Kasumi-1 (cell line): Measurements from ENCODE around the gene DRAP1.
A peak's percentile ranks its signal among the peaks of the same experiment; 100 is the strongest.

Source experiments
- DNase-seq, 2 experiments: peaks; one replicate each; lab custom pipeline; 2025; lab: John Stamatoyannopoulos, UW

Gene DRAP1

DNA sequence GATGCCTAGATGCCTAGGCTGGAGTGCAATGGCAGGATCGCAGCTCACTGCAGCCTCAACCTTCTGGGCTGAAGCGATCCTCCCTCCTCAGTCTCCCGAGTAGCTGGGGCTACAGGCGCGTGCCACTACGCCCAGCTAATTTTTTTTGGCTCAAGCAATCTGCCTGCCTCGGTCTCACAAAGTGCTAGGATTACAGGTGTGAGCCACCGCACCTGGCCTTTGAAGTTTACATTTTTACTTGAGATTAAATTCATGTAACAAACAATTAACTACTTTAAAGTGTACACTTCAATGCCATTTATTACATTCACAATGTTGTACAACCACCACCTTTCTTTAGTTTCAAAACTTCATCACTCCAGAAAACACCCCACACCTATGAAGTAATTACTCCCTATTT lies 15.5 kb upstream of the DRAP1 start:
- no peak for DNase-seq

DNA sequence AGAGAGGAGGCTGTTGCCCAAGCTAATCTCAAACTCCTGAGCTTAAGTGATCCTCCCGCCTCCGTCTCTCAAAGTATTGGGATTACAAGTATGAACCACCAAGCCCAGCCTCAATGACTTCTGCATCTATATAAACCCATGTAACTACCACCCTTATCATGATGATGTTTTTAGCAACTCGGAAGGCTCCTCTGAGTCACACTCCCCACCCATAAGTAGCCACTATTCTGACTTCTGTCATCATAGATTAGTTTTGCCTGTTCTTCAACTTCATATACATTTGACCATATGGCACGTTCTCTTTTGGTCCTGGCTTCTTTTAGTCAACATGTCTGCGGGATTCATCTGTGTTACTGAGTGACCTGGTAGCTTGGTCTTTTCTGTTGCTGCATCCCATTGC lies 12.6 kb upstream of the DRAP1 start:
- DNase-seq, result no peak

DNA sequence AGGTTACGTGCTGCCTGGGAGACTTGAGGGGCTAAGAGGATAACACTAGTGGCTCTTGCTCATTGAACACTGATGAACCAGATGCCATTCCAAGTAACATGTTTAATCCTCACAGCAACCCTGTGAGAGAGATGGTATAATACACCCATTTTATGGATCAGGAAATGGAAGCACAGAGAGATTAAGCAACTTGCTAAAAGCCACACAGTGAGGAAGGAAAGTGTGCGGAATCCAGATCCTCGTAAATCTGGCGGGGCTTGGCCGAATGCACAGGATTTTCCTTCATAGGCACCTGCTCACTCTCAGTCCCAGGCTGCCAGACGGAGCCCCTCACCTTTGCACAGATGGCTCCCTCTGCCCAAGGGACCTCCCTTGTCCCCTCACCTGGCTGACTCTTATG lies 11.3 kb upstream of the DRAP1 start:
- DNase-seq, result no peak

DNA sequence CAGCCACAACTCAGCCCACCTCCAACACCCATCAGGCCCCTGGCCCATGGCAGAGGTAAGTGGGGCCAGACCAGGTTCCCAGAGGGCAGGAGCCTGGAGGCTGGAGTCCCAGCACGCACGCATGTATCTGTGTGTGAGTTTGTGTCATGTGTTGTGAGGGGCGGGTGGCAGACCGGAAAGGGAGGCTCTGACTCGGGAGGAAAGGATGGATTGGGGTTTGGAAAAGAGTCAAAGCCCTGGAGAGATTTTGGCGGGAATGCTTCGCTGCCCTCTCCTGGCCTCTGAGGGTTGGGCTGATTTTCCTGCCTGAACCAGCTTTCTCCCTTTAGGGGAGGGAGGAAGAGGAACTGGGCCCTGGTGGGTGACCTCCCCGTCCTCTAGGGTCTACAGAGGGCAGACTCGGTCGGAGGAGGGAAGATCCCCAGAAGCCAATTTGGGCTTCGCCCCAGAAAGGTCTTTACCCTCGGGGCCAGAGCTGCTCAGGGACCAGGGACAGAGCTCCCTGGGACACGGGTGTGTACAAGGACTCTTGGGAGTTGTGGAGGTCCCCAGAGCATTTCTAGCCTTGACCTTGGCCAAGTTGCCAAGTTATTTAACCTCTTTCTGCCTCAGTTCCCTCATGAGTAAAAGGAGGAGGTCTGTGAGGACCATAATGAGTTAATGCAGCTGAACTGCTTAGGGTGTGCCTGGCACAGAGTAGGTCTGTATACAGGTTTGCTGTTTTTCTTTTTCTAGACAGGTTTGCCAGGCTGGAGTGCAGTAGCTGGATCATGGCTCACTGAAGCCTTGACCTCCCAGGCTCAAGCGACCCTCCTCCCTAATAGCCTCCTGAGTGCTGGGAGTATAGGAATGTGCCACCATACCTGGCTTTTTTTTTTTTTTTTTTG lies 7.3 kb upstream of the DRAP1 start:
- DNase-seq, result peak; percentile 23 to 44

DNA sequence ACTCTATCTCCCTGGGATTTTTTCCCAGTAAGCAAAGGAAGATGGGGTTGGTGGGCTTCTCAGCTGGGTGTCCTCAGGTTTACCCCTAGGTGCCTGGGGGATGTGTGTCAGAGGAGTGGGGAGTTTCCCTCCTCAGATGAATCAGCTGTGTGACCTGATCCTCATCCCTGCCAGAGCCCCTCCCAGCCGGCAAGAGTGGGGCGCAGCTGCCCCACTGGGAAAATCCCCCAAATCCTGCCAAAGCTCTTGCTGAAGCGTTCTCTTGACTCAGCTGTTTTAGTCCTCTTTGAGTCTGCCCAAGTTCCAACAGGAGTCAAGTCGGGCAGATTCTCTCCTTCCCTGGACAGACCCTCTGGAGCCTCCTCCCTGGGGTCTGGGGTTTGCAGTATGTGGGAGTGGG lies 6.4 kb upstream of the DRAP1 start:
- no peak for DNase-seq

DNA sequence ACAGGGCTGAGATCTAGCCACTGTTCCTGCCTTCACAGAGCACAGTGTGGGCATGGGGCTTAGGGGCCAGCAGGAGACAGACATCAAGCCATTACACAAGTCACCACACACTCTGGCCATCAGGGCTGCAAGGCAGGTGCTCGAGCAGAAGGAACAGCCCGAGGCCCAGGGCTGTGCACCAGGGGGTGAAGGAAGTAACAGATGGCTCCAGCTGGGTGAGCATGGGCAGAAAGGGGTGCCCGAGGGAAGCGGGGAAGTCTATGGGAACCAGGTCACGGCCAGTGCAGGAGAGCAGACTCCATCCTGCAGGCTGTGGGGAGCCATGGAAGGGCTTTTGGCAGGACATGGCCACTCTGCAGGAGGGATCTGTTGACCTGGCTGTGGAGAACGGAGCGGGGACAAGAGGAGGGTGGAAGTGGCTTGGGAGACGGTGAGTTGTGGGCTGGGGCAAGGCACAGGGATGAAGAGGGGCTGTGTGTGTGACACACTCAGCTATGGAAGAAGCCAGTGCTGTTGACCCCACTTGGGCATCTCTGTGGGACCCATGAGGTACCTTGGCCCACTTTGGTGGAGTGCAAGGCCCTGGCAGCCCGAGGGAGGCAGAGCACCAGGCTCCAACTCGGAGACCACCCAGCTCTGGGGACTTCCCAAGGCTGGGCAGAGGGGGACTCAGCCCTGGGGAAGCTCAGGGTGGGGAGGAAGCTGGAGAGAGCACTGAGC lies 4.0 kb upstream of the DRAP1 start:
- DNase-seq, result no peak

DNA sequence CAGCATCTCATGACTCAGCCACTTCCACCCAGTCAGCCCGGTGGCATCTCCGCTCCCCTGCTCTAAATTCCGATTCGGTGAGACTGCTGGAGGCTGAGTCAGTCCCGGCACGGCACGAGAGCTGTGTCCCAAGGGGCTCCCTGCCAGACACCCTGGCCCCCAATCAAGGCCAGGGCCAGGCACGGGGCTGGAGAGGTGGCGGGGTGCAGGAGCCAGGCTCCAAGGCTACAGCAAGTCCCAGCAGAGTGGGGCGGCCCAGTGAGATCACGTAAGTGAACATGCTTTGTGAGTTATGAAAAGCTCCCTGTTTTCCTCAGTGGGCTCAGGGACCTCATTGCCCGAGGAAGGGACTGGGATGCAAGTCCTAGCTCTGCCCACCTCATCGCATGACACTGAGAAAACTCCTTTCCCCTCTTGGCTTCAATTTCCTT lies 3.4 kb upstream of the DRAP1 start:
- DNase-seq, result peak; percentile 57 to 62

DNA sequence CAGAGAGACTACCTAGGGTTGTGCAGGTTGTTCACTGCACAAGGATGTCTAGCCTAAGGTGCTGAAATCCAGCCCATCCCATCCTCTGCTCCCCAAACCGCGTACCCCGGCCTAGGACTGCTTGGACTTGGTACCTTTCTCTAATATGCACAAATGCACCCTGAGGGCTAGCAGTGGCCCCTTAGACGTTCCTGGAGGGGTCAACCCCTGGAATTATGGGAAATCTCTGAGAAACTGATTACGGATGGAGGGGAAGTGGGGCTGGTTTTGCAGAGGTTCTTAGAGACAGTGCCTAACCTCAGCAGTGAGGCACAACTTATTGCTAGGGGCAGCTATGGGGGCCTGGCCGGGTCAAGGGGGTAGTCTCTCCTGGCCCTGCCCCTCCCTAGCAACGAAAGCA lies 2.8 kb upstream of the DRAP1 start:
- no peak for DNase-seq

DNA sequence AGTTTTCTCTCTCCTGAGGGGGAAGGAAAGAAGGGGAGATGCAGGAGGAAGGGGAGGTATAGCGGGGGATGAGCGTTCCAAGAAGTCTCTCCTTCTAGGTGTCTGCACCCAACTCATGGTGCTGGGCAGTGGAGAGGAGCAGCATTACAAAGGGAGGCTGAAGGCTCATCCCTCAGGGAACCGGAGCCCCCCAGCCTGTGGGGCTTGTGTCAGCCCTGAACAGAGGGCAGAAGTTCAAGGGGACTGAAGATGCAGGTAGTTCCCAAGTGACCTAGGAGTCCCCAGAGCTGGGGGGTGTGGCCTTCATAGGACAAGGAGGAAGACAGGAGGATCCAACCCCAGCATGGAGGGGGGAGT lies 2.2 kb upstream of the DRAP1 start:
- DNase-seq, result no peak

DNA sequence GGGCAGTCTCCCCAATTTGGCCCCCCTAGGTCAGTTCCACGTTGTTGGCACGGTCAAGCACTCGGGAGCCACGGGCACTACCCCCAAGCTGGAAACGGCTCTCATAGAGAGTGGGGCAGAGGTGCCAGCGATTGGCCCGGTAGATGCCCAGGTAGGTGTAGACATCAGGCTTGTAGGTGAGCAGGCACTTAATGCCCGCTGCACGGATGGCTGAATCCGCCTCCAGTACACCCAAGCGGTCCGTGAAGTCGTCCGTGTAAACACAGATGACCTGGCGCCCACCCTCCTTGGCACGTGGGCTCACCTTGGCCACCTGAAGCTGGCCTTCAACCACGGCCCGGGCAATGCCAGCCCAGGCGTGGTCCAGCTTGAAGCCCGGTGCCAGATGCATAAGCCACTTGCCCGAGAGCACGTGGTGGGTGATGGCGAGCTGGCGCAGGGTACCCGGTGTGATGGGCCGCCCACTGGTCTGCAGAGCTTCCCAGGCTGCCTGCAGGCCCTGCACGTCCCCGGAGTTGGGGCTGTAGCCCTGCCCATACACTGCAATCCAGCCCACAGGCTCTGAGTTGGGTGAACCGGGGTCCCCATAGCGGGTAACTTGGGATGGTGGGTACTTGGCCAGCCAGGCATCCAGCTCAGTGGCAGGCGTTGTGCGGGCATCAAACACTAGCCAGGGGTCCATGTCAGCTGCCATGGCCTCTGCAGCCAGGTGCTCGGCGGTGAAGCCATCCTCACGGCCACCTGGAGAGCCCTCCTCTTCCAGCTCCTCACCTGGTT lies 1.6 kb upstream of the DRAP1 start:
- DNase-seq, result no peak

DNA sequence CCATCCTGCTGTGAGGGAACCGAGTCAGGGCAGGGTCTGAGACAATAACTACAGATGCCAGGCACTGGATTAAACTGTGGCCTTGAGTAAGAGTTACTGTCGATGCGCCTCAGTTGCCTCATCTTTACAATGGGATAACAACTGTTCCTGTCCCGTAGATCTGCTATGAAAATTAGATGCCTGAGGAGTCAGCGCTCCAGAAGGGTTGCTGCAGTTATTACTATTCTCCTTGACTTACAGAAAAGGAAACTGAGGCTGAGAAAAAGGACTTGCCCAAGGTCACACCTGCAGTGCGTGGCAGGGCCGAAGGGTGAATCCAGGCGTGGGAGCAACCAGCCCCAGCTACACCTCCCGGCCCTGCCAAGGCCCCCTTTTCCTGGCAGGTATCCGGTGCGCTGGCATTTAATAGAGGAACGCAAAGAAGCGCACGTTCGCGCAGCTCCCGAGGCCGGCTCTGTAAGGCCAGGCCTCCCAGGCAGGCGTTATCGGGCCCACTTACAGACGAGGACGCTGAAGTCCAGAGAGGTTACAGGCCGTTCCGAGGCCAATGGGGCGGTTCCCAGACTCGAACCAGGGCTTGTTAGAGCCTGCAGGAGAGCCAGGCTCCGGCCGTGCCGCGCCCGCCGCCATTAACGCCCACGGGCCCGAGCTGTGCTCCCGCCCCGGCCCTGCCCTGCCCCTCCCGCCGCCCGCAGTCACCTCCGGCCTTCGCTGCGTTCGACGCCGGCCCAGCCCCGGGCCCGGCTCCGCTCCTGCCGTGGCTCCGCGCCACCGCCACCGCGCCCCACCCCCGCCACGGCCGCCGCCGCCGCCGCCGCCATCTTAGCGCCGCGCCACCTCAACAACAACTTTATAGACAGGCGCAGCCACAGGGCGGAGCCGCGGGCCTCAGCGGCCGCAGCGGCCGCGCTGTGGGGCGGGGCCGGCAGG lies 750 bp upstream of the DRAP1 start, which contains the start of gene C11orf68:
TSS of gene C11orf68 (minus strand) at position 852 of the 930 bp plus-strand sequence. CDS start at position 821, 31 bp downstream.
- no peak for DNase-seq

DNA sequence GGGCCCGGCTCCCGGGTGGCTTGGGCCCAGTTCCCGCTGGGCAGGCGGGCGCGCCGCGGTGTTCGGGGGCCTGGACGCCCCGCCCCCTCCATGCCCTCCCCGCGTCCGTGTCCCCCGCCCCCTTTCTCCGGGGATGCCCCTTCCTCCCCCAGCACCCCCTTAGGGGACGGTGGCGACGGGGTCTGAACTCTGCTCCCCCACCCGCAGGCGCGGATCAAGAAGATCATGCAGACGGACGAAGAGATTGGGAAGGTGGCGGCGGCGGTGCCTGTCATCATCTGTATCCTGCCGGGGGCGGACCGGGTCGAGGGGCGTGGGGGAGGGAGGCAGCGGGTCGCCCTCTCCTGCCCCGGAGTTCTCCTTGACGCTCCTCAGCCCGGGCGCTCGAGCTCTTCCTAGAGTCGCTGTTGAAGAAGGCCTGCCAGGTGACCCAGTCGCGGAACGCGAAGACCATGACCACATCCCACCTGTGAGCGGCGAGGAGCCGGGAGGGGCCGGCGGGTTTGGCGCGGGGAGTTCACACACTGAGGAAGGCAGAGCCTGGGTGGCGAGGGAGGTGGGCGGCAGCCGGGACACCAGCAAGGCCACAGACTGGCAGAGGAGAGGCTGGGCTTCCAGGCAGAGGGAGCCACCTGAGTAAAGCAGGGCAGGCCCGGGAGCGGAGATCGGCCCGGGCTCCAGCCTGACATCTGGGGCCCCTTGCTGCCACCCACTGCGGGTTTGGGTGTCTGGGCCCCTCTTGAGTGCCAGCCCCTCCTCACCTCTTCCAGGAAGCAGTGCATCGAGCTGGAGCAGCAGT lies 546 bp downstream of the DRAP1 start:
- peak; percentile 27 to 29 for DNase-seq

DNA sequence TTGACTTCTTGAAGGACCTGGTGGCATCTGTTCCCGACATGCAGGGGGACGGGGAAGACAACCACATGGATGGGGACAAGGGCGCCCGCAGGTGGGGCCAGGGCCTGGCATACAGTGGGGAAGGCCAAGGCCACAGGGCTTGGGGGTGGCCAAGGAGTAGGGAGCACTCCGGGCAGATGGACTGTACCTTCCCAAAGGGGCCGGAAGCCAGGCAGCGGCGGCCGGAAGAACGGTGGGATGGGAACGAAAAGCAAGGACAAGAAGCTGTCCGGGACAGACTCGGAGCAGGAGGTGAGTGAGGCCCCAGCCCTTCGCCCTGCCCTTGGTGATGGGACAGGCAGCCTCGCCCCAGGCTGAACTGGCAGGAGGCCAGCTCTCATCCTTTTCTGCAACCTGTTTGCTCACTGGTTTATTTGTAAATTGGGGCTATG lies 1.2 kb downstream of the DRAP1 start:
- no peak for DNase-seq

DNA sequence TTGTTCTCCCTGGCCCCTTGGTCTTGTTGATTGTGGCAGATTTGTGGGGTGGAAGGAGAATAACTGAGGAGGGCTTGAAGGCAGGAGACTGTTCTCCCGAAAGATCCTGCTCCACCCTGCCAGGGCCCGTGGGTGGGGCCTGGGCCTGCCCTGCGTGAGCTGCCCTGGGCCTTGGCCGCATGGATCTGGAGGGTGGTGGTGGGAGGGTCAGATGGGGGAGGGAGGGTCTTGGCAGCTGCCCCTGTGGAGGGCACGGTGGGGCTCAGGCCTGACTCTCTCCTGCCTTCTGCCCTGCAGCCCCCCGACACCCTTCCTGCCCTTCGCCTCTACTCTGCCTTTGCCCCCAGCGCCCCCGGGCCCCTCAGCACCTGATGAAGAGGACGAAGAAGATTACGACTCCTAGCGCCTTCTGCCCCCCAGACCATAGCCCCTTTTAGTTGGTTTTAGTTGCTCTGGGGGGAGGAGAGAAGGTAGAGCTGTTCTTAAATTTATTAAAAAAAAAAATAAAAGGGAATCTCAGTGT lies 1.9 kb downstream of the DRAP1 start:
- no peak for DNase-seq

DNA sequence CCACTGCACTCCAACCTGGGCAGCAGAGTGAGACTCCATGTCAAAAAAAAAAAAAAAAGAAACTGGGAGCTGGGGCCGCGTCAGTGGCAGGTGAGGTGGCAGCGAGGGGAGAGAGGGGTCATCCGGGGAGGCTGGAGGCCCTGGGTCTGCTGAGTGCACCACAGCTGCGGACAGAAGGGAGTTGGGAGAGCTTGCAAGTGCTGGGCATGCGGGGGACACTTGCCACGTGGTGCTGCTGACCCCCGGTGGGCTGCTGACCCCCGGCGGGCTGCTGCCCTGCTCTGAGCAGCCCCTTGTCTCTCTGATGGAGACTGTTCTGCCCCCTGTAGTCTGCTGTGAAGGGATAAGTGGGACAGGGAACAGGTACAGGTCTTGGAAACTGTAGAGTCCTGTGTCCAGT lies 2.6 kb downstream of the DRAP1 start:
- no peak for DNase-seq

DNA sequence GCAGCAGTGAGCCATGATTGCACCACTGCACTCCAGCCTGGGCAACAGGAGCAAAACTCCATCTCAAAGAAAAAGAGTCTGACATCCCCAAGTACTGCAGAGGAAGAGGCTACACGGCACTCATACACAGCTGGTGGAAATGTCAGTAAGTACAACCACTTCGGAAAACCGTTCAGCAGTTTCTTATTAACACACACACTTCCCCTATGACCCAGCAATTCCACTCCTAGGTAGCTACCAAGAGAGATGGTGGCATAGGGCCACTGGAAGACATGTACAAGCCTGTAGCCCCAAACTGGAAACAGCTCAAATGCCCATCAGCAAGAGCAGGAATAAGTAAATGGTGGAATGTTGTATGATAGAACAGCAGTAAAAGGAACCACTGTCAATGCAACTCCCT lies 3.3 kb downstream of the DRAP1 start:
- no peak for DNase-seq

DNA sequence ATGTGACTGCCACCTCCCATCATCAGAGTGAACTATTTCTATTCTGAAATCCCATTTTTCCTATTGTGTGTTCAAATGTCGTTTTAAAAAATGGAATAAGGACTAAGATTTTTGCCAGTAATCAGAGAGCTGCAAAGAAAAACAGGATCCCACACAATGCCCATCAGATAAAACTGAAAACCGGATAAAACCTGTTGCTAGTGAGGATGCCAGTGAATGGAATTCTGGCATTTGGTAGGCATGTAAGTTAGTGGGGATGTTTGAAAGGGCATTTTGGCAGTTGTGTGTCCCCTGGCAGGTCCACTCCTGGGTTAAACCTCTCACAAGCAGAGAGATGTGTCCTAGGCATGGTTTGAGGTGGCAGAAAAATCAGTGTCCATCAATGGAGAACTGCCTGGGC lies 6.2 kb downstream of the DRAP1 start:
- no peak for DNase-seq

DNA sequence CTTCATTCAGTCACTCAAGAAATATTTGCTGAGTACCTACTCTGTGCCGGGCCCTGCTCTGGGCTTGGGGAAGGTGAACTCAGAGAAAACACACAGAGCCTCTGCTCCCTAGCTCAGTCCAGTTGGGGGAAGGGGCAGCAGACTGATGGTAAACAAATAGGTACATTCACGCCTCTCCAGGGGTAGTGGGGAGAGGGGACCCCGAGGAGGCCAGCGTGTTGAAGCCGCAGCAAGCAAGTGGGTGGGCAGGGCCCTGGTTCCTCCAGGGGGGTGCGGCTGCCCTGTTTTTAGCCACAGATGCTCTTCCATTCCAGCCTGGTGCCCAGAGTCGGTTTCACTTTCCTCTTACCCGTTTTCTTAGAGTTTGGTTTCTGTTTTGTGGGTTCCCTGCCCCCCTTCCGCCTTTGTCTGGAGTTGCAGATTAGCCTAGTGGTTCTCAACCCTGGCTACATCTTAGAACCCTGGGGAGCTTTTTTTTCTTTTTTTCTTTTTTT lies 8.7 kb downstream of the DRAP1 start:
- peak; percentile 35 to 41 for DNase-seq

DNA sequence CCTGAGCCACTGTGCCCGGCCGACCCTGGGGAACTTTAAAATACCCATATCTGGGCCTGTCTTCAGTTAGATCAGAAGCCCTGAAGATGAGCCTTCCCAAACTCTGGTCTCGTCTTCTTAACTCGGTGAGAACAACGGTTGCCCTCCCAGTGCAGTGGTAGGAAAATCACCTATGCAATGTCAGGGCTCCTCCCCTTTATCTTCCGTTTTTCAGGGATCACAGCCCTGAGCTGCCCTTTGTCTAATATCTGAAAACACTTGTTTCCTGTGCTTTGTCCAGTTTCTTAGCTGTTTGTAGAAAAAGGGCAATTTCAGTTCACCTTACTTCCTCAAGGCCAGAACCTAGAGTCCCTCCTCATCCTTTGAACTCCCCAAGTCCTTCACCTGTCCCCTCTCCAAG lies 9.4 kb downstream of the DRAP1 start:
- DNase-seq, result no peak
